HFFc6 (cell line): ENCODE results near the gene TMC1. TPM values are rescaled to one million over a fixed set of nuclear protein-coding genes. Genes with fewer than 3 reads are reported as not detected.

Source experiments
- DNase-seq: peaks from one replicate; pipeline ENCODE4 v3.0.0-alpha.2; 2018
- H3K27ac Mint-ChIP-seq: 2 replicates; pipeline ENCODE4 v1.8.0; 2020; ENCODE audit warnings: mild to moderate bottlenecking, mixed read lengths
- H3K27me3 Mint-ChIP-seq: 2 replicates; pipeline ENCODE4 v1.8.0; 2021; ENCODE audit warnings: mild to moderate bottlenecking, moderate library complexity, mixed read lengths; ENCODE audit not compliant: insufficient read depth
- H3K36me3 Mint-ChIP-seq: 2 replicates; pipeline ENCODE4 v1.8.0; 2021; ENCODE audit warnings: low read depth, mixed read lengths
- H3K4me1 Mint-ChIP-seq: 2 replicates; pipeline ENCODE4 v1.8.0; 2020; ENCODE audit warnings: low read depth, mixed read lengths
- H3K4me3 Mint-ChIP-seq: 2 replicates; pipeline ENCODE4 v1.8.0; 2020; ENCODE audit warnings: mild to moderate bottlenecking, moderate library complexity, mixed read lengths
- H3K9me3 Mint-ChIP-seq: 2 replicates; pipeline ENCODE4 v1.8.0; 2020; ENCODE audit warnings: mild to moderate bottlenecking, mixed read lengths
- total RNA-seq, 6 experiments: library from RNA; stranded (reverse); fragmentation: NEBNext Ultra II Directional; extraction: Animal tissue kit (Norgen Biotek cat#: 25700); gene quantifications; 2 replicates in 1 of 6; 3 replicates in 5 of 6; pipeline ENCODE4 v1.2.3, GENCODE V29; 2021
- TF ChIP-seq, protein P1 (sequence below): fragments of 200-600 bp; sonication (generic); IDR thresholded peaks from 2 replicates; pipeline ENCODE4 v1.5.0; 2021; ENCODE audit warnings: antibody characterized with exemption, mild to moderate bottlenecking

TMC1 gene
- total RNA-seq, 6 experiments from 2014 or later: 0.09 to 1.1 (median 0.65) TPM

DNA sequence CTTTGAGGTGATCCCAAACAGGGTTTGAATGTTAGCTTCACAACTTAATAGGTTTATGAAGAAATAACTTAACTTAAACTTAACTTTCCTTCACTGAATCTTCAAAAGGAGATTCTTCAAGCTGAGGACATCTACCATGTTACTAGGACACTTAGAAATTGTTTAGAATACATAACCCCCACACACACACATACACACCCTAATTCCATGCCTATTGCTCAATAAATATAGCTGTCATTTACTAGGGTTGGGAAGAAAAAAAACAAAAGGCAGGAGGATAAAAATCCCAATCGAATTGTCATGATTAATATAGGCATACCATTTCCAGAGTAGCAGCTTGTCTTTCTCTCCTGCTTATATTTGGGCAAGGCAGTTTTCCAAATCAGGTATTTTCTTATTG is 363.1 kb downstream of the TMC1 start:
- Mint-ChIP-seq H3K27me3 (peaks cover 6% of the 10 kb centered on the region), H3K4me1 (peaks cover 57% of the 10 kb centered on the region), H3K4me3 (no peak overlapping the region), H3K27ac (no peak overlapping the region), H3K9me3 (no peaks in the 10 kb centered on the region), H3K36me3 (peaks cover 9% of the 10 kb centered on the region)
- DNase-seq: no peak
- TF ChIP-seq, protein P1, sequence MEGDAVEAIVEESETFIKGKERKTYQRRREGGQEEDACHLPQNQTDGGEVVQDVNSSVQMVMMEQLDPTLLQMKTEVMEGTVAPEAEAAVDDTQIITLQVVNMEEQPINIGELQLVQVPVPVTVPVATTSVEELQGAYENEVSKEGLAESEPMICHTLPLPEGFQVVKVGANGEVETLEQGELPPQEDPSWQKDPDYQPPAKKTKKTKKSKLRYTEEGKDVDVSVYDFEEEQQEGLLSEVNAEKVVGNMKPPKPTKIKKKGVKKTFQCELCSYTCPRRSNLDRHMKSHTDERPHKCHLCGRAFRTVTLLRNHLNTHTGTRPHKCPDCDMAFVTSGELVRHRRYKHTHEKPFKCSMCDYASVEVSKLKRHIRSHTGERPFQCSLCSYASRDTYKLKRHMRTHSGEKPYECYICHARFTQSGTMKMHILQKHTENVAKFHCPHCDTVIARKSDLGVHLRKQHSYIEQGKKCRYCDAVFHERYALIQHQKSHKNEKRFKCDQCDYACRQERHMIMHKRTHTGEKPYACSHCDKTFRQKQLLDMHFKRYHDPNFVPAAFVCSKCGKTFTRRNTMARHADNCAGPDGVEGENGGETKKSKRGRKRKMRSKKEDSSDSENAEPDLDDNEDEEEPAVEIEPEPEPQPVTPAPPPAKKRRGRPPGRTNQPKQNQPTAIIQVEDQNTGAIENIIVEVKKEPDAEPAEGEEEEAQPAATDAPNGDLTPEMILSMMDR: no peak

Other genes starting within 250 kb of the TMC1 start
- gene ZFAND5, start 156.4 kb upstream of the TMC1 start, total RNA-seq: 100 to 1,000 TPM; 230 to 373 (median 258) TPM